GM19351 (cell line): Measurements from ENCODE around the gene EXOC6.

Source experiments
- ATAC-seq: cut with Tn5 transposase; IDR thresholded peaks from one replicate; pipeline ENCODE4 v1.9.1; 2021; ENCODE audit warnings: mild to moderate bottlenecking, moderate library complexity; ENCODE audit not compliant: unreplicated experiment

The EXOC6 gene

DNA sequence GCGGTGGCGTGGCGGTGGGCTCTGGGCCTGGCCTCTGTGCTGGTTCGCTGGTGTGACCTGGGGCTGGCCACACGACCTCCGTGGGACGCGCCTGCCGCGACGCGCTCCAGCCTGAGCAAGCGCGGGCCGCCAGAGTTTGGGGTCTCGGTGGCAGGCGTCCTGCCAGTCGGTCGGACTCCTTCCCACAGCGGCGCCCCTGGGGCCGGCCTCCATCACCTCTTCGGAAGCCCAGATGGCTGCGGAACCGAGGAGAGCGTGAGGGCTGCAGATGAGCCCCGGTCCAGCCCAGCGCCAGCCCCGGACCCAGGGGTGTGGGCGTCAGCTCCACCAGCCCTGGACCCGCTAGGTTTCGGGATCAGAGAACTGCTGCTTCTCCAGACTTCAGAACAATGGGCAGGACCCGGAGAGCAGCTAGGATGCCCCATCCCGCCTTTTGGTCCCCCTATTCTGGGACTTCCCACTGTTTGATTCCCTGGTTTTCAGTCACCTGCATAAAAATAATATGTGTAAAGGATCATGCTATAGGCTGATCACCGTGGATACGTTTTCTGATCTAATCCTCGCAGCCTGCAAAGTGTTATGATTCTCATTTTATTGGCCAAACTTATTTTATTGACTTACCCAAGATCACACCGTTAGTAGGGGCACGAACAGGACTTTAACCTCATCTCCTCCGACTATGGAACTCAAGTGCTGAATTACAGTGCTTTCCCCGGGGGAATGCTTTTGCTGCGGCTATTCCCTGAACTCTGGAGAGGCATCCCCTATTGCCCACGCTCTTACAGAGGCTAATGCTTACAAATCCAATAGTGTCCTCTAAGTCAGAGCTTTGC lies 215.0 kb downstream of the EXOC6 start:
- no peak for ATAC-seq

DNA sequence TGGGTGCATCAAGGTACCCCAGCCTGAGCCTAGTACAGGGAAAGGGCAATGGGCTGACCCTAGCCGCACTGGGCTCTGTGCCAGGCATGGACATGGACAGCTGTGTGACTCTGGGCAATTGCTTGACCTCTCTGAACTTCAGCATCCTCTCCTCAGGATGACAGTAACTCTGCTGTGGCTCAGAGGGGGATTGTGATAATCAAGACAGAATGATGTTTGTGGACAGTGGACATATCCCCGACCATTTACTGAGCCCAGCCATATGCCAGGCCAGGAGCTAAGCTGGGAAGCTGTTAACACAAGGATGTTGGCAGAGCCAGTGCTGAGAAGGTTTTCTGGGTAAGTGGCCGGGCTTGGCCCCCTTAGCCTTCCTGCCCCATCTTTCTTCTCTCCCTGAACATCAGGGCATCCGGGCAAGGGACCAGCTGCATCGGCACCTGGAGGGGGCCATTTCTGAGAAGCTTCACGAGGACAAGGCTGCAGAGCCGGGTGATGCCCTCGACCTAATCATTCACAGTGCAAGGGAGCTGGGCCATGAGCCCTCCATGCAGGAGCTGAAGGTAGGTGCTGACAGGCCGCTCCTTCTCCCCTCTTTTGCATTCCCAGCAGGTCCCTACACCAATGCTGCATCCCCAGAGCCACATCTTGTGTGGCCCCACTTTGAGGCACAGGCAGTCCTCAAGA lies 215.8 kb downstream of the EXOC6 start:
- ATAC-seq = no peak

DNA sequence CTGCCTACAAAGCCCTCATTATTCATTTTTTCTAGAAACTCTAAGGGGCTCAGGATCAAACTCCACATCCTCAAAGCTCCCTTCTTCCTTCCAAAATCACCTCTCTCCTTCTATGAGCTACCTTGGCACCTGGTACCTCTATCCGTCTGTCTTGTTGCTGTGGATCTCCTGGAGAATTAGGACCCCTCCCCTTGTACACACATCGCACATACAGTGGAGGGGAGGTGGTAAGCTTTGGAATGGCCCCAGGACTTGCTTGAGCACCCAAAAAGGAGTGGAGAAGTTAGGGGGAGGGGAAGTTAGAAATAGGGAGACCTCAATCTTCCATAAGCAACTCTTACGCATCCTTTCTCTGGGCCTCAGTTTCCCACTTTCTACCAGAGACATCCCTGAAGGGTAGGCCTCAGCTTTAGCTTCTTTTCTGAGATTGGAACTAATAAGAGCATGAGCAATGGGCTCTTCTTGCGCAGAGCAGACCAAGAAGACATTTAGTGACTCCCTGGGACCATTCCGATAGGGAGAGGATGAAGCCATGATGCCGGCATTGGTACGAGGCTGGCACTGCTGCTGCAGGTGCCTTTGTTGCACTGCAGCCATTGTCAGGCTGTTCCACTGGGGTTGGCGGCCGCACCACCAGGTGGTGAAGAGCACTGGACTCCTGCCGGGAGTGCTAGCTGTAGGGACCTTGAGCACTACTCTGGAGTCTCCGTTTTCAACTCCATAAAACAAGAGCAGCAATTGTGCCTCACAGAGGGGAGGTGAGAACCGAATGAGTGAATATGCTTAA lies 216.7 kb downstream of the EXOC6 start:
- no peak for ATAC-seq

DNA sequence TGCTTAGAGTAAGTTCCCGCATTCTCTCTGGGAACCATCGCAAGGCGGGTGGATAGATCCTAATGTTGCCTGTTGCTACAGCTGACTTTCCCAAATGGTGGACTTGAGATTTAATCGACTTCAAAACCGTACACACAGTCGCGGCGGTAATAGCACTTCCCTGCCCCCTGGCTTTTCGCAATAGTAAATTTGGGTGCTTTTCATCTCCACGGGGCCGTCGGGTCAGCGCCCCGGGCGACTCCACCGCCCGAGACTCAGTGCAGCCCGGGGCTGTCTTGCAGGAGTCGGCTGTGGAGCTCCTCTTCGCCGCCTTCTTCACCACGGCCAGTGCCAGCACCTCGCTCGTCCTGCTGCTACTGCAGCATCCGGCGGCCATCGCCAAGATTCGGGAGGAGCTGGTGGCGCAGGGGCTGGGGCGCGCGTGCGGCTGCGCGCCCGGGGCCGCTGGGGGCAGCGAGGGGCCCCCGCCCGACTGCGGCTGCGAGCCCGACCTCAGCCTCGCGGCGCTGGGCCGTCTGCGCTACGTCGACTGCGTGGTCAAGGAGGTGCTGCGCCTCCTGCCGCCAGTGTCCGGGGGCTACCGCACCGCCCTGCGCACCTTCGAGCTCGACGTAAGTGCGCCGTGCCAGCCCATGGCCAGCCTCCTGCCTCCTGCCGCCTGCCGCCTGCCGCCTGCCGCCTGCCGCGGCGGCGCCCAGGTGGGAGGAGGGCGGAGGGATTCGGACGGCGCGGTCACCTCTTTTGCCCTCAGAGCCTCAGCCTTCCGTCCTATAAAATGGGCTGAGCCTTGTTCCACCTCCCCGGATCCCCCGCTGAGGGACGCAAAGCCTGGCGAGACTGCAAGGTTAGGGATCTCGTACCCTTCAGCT lies 217.6 kb downstream of the EXOC6 start:
- ATAC-seq = no peak

DNA sequence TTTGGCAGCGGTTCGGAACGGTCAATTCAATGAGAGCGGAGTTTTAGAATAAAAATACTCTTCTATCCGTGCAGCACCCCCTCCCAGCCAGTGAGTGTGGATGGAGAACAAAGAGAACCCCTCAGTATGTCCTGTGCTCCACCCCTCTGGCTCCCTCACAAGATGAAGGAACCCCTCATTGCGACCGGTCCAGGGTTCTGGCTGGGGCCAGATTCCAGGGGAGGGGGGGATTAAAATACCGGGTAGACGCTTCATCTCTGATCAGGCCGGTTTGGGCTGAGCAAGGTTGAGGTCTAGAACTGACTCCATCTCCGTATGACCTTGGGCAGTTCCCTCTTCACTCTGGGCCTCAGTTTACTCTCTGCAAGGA lies 218.2 kb downstream of the EXOC6 start:
- ATAC-seq = no peak

DNA sequence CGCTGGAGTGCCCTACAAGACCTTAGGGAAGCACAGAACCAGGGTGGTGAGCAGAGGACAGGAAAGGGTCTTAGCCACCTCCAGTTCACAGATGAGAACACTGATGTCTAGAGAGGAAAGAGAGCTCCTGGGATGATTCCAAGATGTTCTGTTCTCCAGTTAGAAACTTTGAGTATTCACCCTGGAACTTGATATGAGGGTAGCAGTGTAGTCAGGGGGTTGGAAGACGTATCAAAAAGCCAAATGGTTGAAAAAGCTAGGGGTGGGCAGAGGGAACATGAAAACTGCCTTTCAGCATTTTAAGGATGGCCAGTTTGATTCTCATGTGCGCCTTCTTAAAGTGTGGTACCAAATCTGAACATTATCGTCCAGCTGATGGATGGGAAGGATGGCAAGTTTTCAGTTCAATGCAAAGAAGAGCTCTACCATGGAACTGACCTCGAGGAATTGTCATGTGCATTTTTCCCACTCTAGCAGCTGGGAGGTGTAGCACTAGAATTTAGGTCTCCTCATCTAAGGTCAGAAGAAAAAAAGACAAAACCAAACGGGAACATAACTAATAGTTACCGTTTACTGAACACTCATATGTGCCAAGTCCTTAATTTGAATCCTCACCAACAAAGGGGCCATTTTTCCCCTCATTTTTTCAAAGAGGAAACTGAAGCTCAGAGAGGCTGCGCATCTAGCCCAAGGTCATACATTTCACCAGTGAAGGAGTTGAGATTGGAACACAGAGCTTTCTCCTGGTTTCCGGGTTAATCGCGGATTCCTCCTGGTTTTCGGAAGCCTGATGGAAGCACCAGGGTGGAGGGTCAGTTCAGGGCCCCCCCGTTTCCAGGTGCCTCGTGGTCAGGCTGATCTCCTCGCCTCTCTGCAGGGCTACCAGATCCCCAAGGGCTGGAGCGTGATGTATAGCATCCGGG lies 219.4 kb downstream of the EXOC6 start:
- no peak for ATAC-seq

DNA sequence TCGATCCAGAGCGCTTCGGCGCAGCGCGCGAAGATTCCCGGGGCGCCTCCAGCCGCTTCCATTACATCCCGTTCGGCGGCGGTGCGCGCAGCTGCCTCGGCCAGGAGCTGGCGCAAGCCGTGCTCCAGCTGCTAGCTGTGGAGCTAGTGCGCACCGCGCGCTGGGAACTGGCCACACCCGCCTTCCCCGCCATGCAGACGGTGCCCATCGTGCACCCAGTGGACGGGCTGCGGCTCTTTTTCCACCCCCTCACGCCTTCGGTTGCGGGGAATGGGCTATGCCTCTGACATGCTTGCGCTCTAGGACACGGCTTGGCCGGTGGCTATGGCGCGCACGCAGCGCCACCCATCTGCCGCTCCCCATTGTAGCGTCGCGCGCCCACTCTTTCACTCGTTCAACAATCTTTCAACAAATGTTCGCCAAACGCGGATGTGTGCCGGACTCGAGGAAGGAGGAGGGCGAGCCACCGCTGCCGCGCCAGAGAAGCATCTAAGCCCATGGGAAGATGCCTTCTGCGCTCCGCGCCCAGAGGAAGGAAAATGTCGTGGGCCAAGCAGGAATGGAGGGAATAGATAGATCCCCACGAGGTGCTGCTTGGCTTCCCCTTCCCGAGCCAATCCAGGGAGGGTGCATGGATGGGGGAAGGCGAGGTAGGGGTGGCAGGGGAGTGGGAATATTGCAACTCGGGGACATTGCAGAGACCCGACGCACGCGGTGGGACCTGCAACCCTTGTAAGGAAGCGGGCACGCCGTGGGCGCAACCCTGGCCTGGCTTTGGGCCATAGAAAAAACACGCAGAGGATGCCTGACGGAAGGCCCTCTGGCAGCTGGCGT lies 220.3 kb downstream of the EXOC6 start:
- no peak for ATAC-seq

DNA sequence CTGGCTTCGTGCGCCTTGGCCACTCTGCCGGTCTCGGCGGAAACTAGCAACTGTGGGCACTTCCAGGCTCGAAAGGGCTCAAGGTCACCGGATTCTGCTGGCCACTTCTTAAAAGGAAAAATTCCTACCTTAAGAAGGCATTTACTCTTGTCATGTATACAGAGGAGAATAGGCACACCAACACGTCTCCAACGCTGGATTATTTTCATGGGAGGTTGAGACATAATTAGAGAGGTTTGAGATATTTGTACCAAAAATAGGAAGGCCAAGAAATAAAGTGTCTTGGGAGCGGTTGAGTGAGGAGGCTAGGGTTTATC lies 220.9 kb downstream of the EXOC6 start:
- ATAC-seq = no peak

DNA sequence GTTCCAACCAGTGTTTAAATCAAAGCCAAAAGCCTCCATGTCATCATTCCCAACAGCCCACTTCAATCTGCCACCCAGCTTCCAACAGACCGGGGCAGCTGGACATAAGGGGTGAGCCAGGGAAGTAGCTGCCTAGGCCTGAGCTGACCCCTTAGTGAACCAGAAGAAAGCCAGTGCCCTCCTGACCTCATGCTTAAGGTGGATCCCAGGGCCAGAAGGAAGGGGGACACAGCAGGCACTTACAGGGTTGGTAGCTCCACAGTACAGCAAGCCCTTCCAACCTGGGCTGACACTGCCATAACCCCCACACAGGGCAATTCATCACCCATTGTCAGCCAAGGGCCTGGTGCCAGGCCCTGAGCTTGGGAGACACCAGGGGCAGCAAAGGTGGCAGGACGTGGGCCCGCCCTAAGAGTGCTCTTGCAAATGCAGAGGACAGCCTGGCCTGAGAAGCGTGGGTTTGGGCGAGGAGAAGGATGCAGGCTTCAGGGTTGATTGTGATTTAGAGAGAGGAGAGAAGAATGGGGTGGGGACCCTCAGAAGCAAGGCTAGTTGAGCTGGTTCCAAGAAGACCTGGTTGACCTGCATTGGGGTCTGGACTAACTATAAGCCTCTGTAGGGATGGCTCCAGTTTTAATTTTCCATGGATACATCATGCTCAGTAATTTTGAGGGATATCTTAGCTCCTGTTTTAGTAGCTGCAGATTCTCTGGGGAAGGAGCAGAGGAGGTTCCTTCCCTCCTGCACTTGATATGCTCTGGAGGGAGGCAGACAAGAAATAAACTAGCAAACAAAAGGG lies 222.3 kb downstream of the EXOC6 start:
- no peak for ATAC-seq

DNA sequence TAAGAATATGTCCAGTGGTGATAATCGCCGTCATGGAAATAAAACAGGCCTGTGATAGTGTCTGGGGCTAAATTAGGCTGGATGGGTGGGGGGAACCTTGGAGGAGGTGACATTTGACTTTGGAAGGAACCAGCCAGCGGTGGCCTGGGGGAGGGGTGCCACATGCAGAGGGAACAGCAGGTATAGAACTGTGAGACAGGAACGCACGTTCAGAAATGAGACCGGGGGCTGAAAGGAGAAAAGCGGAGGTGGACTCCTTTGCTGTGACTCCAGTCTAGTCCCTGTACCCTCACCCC lies 222.8 kb downstream of the EXOC6 start:
- ATAC-seq = no peak

DNA sequence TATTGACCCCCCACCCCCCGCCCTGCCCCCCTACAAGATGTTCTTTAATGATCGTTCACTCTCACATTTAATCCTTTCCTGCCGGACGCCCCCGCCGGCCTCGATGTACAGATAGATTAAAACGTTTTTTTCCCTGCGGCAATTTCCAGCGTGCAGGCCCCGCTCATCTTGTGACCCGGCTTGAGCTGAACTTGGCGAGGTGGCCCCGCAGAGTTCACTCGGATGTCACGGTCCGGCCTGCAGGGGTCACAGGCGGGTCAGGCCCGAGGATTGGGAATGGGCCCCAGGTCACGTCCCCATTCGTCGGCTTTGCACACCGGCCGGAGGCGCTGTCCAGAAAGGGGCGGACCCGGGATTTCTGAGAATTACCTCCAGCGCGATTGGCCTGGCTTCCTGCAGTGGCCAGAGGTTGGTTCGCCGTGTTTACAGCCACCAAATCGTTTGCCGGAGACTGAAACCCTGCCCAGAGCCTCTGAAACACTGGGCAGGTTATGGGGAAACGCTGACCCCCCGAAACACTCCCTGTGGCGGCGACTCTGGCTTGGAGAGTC lies 223.4 kb downstream of the EXOC6 start:
- no peak for ATAC-seq

DNA sequence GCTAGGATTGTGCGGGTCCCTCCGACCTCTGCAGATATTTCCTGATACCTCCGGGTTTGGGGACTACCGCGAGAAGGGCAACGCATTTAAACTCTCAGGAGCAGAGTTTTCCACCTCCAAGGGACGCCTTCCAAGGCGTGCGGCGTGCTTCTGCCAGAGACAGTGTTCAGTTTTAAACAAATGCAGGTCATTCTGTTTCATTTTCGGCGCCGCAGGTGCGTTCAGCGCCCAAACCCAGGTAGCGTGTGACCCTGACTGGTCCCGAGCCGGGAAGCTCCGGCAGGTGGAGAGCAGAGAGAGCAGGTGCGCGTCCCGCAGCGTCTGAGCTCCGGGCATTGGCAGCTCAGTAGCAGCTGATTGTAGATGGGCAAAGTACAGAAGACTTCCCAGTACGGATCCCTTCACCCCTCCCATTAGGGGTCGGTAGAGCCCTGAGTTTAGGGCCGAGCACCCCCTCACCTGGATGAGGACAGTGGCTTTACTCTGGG lies 223.9 kb downstream of the EXOC6 start:
- no peak for ATAC-seq

DNA sequence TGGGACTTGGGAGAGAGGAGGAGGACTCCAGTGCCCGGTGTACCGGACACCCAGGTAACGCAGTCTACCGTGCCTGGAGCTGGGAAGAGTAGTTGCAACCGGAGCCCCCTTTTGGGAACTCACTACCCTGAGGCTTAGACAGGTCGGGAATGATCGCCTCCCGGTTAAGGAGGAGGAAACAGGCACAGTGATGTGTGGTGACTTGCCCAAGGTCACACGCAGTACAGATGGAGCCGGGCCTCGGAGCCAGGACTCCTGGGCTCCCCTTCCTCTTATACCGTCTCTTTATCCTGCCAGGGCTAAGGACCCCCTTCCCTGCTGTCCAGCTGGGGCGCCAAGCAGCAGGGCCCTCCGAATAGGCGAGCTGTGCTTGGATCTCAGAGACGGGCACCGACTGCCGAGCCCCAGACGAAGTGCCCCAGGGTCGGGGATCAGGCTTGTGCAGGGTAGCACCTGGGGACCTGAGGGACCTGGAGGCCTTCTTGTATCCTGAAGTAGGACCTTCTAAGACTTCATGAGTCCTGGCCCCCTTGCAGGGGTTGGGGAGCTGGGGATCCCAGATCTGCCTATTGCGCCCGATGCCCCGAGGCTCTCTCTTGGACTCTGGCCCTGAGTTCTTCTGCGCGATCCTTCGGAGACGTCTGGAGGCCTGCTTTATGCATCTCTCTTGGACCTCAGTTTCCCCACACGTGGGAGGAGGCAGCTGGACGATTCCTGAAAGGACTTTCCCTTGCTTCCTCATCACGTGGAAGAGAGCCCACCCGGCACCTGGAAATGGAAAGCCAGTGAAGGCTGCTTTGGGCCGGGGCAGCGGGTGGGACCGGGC lies 224.6 kb downstream of the EXOC6 start:
- ATAC-seq = no peak

DNA sequence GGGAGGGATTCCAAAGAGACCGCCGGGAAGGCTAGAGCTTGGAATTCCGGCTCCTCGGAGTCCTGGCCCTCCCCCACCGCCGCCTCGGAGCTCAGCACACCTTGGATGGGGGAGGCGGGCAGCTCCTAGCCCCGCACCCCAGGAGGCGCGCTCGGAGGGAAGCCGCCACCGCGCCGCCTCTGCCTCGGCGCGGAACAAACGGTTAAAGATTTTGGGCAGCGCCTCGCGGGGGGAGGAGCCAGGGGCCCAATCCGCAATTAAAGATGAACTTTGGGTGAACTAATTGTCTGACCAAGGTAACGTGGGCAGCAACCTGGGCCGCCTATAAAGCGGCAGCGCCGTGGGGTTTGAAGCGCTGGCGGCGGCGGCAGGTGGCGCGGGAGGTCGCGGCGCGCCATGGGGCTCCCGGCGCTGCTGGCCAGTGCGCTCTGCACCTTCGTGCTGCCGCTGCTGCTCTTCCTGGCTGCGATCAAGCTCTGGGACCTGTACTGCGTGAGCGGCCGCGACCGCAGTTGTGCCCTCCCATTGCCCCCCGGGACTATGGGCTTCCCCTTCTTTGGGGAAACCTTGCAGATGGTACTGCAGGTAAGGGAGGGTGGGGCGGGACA lies 225.3 kb downstream of the EXOC6 start, which contains the start of gene CYP26A1:
CYP26A1 (plus strand) TSS at position 355 of the 608 bp plus-strand sequence; CDS start at position 397, 42 bp downstream.
- ATAC-seq = no peak

DNA sequence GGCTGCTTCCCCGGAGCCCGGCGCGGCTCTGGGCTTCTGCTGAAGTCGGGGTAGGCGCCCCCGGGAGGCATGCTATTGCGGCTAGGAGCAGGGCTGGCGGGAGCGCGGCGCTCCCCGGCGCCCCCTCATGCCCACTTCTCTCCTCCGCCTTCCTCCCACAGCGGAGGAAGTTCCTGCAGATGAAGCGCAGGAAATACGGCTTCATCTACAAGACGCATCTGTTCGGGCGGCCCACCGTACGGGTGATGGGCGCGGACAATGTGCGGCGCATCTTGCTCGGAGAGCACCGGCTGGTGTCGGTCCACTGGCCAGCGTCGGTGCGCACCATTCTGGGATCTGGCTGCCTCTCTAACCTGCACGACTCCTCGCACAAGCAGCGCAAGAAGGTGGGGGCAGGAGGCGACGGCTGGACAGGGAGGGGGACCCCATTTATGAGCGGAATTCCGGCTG lies 225.9 kb downstream of the EXOC6 start:
- no peak for ATAC-seq

DNA sequence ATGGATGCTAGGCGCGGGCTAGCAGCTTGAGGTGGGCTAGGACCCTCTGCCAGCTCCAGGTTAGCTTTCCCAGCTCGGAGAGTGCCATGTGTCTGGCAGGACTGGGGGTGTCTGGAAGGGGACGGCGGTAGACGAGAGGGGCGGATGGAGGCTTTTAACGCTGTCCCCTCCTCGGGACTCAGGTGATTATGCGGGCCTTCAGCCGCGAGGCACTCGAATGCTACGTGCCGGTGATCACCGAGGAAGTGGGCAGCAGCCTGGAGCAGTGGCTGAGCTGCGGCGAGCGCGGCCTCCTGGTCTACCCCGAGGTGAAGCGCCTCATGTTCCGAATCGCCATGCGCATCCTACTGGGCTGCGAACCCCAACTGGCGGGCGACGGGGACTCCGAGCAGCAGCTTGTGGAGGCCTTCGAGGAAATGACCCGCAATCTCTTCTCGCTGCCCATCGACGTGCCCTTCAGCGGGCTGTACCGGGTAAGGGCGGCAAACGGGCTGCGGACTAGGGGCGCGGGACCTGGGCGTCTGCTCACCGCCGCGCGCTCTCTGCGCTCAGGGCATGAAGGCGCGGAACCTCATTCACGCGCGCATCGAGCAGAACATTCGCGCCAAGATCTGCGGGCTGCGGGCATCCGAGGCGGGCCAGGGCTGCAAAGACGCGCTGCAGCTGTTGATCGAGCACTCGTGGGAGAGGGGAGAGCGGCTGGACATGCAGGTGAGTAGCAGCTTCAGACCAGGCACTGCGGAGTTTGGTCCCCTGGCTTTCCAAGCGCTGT lies 226.5 kb downstream of the EXOC6 start:
- no peak for ATAC-seq
